ENCODE results near the gene NKAIN2.

The NKAIN2 gene

GRCh38 chr6:123808556-123808955, 4.9 kb downstream of the NKAIN2 start:
- no peak for DNase-seq (ENCODE audit: low read depth)

- no peak for DNase-seq (ENCODE audit: low read depth)
These were observed 6.5 kb downstream of the NKAIN2 start for GRCh38 chr6:123810214-123810613.

DNA sequence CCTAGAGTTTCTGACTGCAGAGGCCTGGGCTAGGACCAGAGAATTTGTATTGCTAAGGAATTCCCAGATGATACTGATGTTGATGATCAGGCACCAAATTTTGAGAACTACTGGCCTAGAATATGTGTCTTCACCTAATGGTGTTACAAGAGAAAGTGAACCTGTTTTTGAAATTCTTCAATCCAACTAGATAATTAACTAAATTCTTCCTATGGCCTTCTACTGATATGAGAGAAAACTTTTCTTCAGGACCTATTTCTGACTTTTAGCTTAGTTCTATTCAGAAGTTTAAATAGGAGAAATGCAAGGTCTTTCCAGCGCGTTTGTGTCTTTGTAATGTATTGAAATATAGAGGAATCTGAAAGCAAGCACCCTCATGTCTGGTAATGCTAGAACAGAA, 7.3 kb downstream of the NKAIN2 start:
- DNase-seq (ENCODE audit: low read depth): no peak

GRCh38 chr6:123811378-123811777, 7.7 kb downstream of the NKAIN2 start:
- no peak for DNase-seq (ENCODE audit: low read depth)

GRCh38 chr6:123812621-123813020, 9.0 kb downstream of the NKAIN2 start:
- DNase-seq (ENCODE audit: low read depth): no peak

DNA sequence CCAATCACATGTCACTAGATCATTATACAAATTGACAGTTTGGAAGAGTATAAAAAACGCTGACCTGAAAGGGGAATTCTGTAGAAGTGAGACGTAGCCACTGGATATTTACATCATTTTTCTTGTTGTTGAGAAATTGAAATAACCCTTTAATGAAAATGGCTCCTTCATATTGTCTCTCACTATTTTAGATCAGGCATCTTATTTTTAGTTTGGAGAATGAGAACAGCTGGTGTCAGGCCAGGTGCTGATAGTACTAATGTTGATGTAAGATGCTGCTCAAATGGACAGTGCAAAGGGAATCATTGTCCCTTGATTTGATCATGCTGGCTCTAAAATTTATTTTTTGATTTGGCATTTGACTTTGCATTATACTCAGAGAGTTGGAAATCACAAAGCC, 17.4 kb downstream of the NKAIN2 start:
- DNase-seq (ENCODE audit: low read depth): no peak

- no peak for DNase-seq (ENCODE audit: low read depth)
These were observed 25.8 kb downstream of the NKAIN2 start for GRCh38 chr6:123829302-123829953.

GRCh38 chr6:123830120-123830519, 26.5 kb downstream of the NKAIN2 start:
- DNase-seq (ENCODE audit: low read depth): no peak

DNA sequence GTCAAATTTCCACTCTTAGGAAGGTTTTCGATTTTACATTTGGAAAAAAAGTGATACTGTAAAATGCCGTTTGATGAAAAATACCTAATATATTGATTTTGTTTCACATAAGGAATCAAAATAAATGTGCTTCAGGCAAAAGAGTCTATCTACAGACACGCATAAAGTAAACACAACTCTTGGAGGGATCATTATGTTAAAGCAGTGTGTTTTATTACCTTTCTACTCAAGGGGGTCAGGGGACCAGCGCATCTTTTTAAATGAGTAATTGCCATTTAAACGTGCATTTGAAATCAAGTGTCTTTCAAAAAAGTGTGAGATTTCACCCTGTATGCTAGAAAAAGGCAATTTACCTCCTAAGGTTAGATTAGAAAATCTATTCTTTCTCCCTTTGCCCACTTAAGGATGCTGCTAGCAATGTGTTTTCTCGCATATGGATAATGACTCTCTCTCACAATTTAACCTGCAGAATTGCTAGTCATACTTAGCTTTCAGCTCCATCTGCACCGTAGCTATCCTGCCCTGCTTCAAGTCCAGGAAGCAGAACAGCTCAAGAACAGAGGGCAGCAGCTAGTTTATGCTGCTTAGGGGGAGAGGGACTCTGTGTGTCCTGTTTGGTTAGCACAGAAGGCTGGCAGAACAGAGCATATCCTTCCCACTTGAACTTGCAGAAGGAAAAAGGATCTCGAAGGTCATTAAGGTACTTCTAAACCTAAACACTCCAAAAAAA, 35.0 kb downstream of the NKAIN2 start:
- no peak for DNase-seq (ENCODE audit: low read depth)

- no peak for DNase-seq (ENCODE audit: low read depth)
These were observed 37.6 kb downstream of the NKAIN2 start for GRCh38 chr6:123841067-123841896.

DNA sequence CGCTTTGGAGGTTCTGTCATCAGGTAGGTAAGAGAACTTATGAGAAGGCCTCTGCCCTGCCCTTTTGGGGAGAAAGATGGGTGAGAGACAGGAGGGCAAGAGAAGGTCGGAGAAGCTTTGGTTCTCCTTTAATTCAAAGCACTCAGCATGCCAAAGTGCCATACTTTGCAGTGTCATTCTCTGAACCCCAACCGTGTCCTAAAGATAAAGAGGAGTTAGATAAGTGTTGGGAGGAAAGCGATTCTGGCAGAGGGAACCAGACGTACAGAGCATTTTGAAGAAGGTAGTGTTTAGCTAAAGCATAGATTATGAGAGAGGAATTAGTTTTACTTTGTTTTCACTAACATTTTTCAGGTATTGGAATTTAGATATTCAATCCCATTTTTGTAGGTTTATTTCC, 40.3 kb downstream of the NKAIN2 start:
- DNase-seq (ENCODE audit: low read depth): no peak

DNA sequence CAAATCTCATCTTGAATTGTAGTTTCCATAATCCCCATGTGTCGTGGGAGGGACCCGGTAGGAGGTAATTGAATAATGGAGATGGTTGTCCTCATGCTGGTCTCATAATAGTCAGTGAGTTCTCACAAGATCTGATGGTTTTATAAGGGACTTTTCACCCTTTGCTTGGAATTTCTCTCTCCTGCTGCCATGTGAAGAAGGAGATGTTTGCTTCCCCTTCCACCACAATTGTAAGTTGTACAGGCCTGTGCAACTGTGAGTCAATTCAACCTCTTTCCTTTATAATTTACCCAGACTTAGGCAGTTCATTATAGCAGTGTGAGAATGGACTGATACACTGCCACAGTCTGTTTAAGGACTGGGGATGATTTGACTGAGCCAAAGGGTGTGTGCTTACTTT, 44.7 kb downstream of the NKAIN2 start:
- DNase-seq (ENCODE audit: low read depth): no peak

DNA sequence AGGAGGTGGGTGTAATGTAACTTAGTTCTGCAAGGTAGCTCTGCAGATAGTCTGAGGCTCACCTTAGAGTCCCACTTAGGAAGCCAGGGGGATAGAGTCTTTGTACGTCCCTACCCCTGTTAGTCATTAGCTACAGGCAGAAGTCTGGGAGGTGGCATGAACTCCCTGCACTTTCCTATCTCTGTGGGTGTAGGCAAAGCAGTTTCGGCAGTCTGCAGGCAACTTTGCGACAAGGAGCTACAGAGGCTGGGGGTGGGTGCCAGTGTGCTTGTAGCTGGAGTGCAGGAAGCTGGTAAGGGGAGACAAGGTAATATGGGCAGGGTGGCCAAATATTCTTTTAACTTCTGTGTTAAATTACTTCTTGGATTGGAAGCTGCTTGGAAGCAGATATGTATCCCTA, 45.7 kb downstream of the NKAIN2 start:
- no peak for DNase-seq (ENCODE audit: low read depth)

- DNase-seq (ENCODE audit: low read depth): no peak
These were observed 46.9 kb downstream of the NKAIN2 start for GRCh38 chr6:123850555-123850954.

DNA sequence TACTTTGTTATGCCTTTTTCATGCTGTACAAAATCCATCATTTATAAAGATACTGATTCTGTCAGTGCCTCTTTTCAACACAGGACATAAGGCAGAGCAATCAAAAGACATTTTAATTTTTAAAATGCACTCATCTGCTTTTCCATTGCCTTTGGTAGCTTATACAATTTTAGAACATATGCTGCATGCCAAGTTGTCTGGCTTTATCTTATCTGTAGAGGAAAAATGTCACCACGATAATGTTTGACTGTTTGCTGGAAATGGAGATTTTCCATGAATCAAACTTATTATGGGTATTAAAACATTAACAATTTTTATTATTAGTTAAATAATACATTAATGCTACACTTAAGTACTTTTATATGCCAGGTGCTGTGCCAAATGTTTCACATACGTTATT, 50.5 kb downstream of the NKAIN2 start:
- no peak for DNase-seq (ENCODE audit: low read depth)

- DNase-seq (ENCODE audit: low read depth): no peak
These were observed 51.8 kb downstream of the NKAIN2 start for GRCh38 chr6:123855506-123855905.

DNA sequence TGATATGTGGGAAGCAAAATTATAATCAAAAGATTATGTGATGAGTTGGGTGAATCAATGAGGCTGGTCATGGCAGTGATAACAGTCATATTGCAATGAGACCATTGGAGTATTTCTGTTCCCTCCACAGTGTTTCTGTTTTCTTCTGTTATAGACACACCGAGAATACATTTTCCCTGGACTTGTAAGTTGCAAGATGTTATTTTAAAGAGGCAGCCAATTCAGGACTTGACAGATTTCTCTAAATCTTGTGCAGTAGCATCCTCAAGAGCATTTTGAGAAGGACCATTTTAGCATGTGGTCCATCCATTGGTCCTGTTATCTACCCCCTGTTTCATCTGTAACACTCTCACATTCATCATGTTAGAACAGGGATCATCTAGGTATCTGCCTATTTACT, 55.6 kb downstream of the NKAIN2 start:
- DNase-seq (ENCODE audit: low read depth): no peak

- DNase-seq (ENCODE audit: low read depth): no peak
These were observed 65.7 kb downstream of the NKAIN2 start for GRCh38 chr6:123869334-123869733.

DNA sequence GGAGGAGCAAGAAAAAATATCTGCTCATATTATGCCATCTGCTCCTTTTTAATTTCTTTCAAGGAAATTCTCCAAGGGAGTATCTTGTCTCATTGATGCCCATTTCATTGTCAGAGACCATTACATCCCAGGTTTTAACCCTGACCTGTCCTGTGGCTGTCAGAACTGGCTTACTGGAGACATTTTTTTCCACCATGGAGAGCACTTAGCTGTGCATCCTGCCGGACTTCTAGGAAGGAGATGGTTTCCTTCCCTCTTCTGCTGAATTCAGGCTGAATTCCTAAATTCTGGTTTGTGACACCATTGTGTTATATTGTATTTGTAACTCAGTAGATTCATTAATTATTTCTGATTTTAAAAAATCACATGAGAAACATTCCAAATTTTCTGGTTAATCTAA, 70.3 kb downstream of the NKAIN2 start:
- no peak for DNase-seq (ENCODE audit: low read depth)

DNA sequence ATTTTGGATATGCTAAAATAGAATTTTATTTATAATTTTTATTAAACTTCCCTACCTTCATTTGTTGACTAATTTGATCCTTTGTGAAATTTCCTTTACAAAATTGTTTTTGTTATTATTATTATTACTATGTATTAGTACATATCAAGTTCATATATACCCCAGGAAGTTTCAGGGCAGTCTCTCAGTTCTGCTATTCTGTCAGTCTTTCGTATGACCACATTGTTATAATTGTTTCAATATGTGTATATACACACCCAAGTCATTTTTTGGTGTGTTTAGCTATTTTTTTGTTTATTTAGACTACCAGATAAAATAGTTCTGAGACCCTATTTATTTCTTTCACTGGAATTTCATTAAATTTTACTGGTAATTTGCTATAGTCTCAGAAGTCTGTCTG, 72.1 kb downstream of the NKAIN2 start:
- no peak for DNase-seq (ENCODE audit: low read depth)

DNA sequence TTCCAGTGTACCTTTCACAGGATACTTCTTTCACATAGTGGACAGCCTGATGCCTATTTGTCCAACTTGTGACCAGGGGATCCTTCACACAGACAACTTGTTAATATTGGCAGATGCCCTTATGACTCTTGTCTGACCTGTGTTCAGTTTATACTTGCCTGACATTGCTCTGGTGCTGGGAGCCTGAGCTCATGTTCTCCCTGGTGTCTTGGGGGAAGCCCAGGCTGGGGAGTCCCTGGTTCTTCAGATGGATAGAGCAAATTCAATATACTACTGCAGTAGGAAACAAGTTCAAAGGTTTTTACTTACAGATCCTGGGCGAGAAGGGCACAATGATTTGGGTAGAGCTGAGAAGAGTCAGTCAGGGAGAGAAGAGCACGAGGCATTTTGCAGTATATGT, 76.1 kb downstream of the NKAIN2 start:
- DNase-seq (ENCODE audit: low read depth): no peak

DNA sequence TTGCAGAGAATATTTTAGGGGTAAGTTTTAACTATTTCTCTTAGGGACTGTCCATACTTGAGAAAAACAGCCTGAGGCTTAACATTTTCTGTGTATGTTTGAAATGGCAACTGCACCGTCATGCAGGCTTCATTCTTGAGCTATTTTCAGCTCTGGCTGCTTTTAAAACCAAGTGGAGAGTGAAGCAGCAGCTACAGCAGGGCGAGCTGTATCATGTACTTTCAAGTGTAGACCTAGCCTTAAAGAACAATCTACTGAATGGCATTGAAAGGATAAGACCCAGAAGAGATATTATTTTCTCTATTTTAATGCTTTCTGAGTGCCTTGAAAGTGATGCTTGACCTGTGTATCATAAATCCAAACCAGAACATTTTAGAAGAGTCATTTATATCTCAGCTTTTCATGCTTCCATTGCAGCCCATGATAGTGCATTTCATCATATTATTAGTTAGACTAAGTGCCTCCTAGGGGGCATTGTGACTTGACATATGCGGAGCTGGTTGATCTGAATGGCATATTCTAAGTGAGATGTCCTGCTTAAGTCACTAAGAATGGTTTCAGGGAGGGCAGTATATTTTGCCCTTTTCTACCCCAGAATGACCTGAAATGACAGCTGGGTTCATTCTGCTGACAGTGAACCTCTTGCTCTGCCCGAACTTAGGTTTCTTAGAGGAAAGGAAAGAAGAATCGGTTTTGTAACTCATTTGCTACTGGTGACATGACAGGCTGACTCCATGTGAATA, 85.3 kb downstream of the NKAIN2 start:
- no peak for DNase-seq (ENCODE audit: low read depth)

Data from activated T-cell treated with anti-CD3 and anti-CD28 coated beads for 24 hours (primary cell).